DOHH2 (cell line): ENCODE data around the gene CCDC179.

Experiments used
- EZH2phosphoT487 ChIP-seq: fragments of 200-600 bp; sonication (generic); IDR thresholded peaks from 2 replicates; pipeline ENCODE4 v1.6.1; 2017; ENCODE audit warnings: borderline replicate concordance, mild to moderate bottlenecking, antibody characterized with exemption, low read length, moderate library complexity, mixed read lengths
- TF ChIP-seq, protein P1 (sequence below): fragments of 200-600 bp; sonication (generic); IDR thresholded peaks from one replicate; pipeline ENCODE4 v1.5.1; 2014; ENCODE audit warnings: antibody characterized with exemption, mild to moderate bottlenecking, low read depth, low read length; ENCODE audit not compliant: poor library complexity, severe bottlenecking

DNA sequence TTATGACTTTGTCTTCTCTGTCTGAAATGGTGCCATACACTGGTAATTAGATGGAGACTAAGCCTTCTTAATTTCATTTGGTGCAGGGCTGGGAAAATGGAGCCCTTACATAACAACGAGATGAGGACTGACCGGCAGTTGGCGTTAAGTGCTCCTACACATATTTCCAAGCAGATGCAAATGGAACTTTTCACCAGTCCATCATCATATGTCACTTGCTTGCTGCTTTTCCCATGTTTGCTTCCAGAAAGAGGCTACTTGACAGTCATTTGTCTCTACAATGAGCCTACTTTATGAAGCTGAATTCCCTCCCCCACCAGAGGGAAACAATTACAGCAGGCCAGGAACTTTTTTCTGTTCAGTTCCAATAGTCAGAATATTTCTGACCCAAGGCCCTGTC lies 63.2 kb downstream of the CCDC179 start:
- TF ChIP-seq, protein P1, sequence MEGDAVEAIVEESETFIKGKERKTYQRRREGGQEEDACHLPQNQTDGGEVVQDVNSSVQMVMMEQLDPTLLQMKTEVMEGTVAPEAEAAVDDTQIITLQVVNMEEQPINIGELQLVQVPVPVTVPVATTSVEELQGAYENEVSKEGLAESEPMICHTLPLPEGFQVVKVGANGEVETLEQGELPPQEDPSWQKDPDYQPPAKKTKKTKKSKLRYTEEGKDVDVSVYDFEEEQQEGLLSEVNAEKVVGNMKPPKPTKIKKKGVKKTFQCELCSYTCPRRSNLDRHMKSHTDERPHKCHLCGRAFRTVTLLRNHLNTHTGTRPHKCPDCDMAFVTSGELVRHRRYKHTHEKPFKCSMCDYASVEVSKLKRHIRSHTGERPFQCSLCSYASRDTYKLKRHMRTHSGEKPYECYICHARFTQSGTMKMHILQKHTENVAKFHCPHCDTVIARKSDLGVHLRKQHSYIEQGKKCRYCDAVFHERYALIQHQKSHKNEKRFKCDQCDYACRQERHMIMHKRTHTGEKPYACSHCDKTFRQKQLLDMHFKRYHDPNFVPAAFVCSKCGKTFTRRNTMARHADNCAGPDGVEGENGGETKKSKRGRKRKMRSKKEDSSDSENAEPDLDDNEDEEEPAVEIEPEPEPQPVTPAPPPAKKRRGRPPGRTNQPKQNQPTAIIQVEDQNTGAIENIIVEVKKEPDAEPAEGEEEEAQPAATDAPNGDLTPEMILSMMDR: no peak
- no peak for TF ChIP-seq EZH2phosphoT487
